ENCODE results near the gene CENPW. TPM values are rescaled to one million over a fixed set of nuclear protein-coding genes. Genes with fewer than 3 reads are reported as not detected.

The CENPW gene
- total and polyA plus RNA-seq, 12 donors: 0.50 to 6.1 (median 1.2) TPM; not detected in 4

GRCh38 chr6:126367849-126368248, 27.9 kb downstream of the CENPW start:
- ATAC-seq (no peak), DNase-seq (no peak)
- WGBS, 2 donors: 87% methylated on average over 4 of the region's 4 CpGs
- no peak overlapping the region for H3K27ac ChIP-seq
- TF ChIP-seq, protein P1, sequence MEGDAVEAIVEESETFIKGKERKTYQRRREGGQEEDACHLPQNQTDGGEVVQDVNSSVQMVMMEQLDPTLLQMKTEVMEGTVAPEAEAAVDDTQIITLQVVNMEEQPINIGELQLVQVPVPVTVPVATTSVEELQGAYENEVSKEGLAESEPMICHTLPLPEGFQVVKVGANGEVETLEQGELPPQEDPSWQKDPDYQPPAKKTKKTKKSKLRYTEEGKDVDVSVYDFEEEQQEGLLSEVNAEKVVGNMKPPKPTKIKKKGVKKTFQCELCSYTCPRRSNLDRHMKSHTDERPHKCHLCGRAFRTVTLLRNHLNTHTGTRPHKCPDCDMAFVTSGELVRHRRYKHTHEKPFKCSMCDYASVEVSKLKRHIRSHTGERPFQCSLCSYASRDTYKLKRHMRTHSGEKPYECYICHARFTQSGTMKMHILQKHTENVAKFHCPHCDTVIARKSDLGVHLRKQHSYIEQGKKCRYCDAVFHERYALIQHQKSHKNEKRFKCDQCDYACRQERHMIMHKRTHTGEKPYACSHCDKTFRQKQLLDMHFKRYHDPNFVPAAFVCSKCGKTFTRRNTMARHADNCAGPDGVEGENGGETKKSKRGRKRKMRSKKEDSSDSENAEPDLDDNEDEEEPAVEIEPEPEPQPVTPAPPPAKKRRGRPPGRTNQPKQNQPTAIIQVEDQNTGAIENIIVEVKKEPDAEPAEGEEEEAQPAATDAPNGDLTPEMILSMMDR (IDR thresholded peaks at IDR 0.05): no peak
- no peak overlapping the region for H3K4me3 ChIP-seq
- H3K9me3 ChIP-seq: no peaks in the 10 kb centered on the region
- intact Hi-C loops (cut with DNase I): no loop called here
- no peaks in the 10 kb centered on the region for H3K4me1 ChIP-seq
- no peaks in the 10 kb centered on the region for H3K36me3 ChIP-seq
- no peaks in the 10 kb centered on the region for H3K27me3 ChIP-seq

- intact Hi-C loops (cut with DNase I): no loop called here
- TF ChIP-seq, protein P1 (IDR thresholded peaks at IDR 0.05): no peak
- H3K4me1 ChIP-seq: no peaks in the 10 kb centered on the region
- no peaks in the 10 kb centered on the region for H3K27me3 ChIP-seq
- H3K4me3 ChIP-seq: no peak overlapping the region
- 96 to 97% methylated on average over 2 of the region's 2 CpGs for WGBS, 2 donors
- H3K9me3 ChIP-seq: peaks cover 0 to 10% (median 0%) of the 10 kb centered on the region in 11 donors
- DNase-seq (no peak), ATAC-seq (no peak)
- H3K36me3 ChIP-seq: no peaks in the 10 kb centered on the region
- H3K27ac ChIP-seq: no peak overlapping the region
These were observed 32.7 kb downstream of the CENPW start for GRCh38 chr6:126372626-126373025.

GRCh38 chr6:126373344-126373743, 33.4 kb downstream of the CENPW start:
- TF ChIP-seq, protein P1 (IDR thresholded peaks at IDR 0.05): no peak
- intact Hi-C loops (cut with DNase I): no loop called here
- DNase-seq (no peak), ATAC-seq (no peak)
- H3K9me3 ChIP-seq: peaks cover 0 to 10% (median 0%) of the 10 kb centered on the region in 11 donors
- no peaks in the 10 kb centered on the region for H3K36me3 ChIP-seq
- no peaks in the 10 kb centered on the region for H3K27me3 ChIP-seq
- WGBS, 2 donors: 98 to 99% methylated on average over 4 of the region's 4 CpGs
- no peak overlapping the region for H3K27ac ChIP-seq
- no peak overlapping the region for H3K4me3 ChIP-seq
- no peaks in the 10 kb centered on the region for H3K4me1 ChIP-seq

GRCh38 chr6:126374372-126374771, 34.5 kb downstream of the CENPW start:
- Histone ChIP-seq H3K27me3 (no peaks in the 10 kb centered on the region), H3K9me3 (peaks cover 0 to 10% (median 0%) of the 10 kb centered on the region in 11 donors), H3K4me3 (no peak overlapping the region), H3K36me3 (no peaks in the 10 kb centered on the region), H3K4me1 (no peaks in the 10 kb centered on the region), H3K27ac (no peak overlapping the region)
- TF ChIP-seq, protein P1 (IDR thresholded peaks at IDR 0.05): no peak
- 96 to 98% methylated on average over 1 of the region's 1 CpG for whole genome bisulfite sequencing, 2 donors
- intact Hi-C loops (cut with DNase I): no loop called here
- ATAC-seq: no peak
- no peak for DNase-seq

All from heart right ventricle (tissue), 16 donors.